ENCODE results near the gene WDR64.

WDR64 gene

DNA sequence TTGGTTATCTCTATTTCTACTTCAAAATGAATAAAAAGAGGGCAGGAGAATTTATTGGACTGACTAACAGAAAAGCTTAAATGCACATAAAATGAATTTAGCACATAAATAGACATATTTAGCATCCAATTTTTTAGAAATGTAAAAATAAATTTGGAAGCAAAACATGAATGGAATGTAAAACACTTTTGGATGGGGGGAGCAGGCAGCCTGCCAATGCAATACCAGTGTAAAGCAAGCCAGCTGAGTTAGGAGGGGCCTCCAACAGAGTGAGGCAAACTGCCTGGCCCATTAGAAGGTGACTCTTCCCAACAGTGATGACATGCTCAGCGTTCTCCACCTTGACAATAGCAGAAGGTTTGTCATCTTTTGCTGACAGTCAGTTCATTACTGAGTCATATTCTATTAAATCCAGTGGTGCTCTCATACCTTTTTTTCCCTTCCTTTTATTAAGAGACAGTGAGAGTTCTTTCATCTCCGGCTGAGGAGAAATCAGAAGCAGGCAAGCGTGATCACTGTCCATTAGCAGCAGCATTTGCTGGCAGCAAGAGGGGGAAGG lies 176.5 kb downstream of the WDR64 start:
- DNase-seq (ENCODE audit: low spot score): no peak
- TF ChIP-seq CTCF (IDR thresholded peaks at IDR 0.05; ENCODE audit: borderline replicate concordance, control extremely low read depth, extremely low read depth, insufficient read depth, missing control alignments): no peak
- in situ Hi-C loops (cut with MboI; ENCODE audit: low sequenced_read_pairs, unreplicated experiment): no loop called here

GRCh38 chr1:241829468-241829867 lies 177.4 kb downstream of the WDR64 start:
- in situ Hi-C loops (cut with MboI; ENCODE audit: low sequenced_read_pairs, unreplicated experiment): no loop called here
- no peak for TF ChIP-seq CTCF (IDR thresholded peaks at IDR 0.05; ENCODE audit: borderline replicate concordance, control extremely low read depth, extremely low read depth, insufficient read depth, missing control alignments)
- DNase-seq (ENCODE audit: low spot score): no peak

DNA sequence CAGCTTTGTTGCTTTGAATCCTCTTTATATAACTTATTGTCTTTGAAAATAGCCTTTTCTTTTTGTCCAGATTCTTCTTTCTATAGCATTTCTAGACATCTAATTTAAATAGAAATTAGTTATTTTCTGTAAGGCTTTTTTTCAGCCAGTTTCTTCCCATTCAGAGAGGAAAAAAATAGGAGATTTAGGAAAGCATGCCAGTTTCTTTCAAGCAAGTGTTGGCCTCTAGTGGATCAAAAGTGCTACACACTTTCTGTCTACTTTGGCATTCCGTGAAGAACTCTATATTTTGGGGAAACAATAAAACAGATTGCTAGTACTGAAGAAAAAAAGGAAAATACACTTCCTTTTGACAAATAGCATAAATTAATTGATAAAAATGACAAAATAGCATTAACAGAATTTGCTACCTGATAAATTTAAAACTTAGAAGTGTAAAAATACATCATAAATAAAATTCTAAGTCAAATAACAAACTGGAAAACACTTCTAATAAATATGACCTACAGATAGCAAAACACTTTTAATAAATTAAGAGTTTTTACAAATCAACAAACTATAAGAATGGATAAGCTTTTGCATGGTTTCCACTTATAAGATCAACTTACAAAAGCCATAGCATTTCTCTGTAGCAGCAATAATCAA lies 182.8 kb downstream of the WDR64 start:
- peak; percentile 38 for TF ChIP-seq CTCF (IDR thresholded peaks at IDR 0.05; ENCODE audit: borderline replicate concordance, control extremely low read depth, extremely low read depth, insufficient read depth, missing control alignments)
- no peak for DNase-seq (ENCODE audit: low spot score)
- in situ Hi-C loops (cut with MboI; ENCODE audit: low sequenced_read_pairs, unreplicated experiment): loop anchor here (10.0 kb wide), 2 partner anchors 210 to 310 kb away; no protein-coding TSS in a partner anchor

DNA sequence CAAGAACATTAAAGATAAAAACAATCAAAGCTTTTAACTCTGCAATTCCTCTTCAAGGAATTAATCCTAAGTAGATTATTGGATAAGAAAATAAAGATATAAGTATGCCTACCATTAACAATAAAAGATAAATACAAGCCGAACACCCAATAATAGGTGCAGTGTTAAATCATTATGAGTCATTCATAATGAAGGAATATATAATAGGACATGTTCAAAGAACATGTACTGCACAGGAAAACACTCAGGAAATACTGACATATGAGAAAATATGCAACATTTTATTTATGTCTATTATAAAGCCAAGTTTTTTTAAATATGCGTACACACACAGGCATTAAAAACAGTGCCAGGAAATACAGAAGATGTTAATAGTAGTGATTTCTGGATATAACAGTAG lies 184.9 kb downstream of the WDR64 start:
- DNase-seq (ENCODE audit: low spot score): no peak
- in situ Hi-C loops (cut with MboI; ENCODE audit: low sequenced_read_pairs, unreplicated experiment): loop anchor here (10.0 kb wide), 2 partner anchors 212 to 312 kb away; no protein-coding TSS in a partner anchor
- TF ChIP-seq CTCF (IDR thresholded peaks at IDR 0.05; ENCODE audit: borderline replicate concordance, control extremely low read depth, extremely low read depth, insufficient read depth, missing control alignments): no peak

DNA sequence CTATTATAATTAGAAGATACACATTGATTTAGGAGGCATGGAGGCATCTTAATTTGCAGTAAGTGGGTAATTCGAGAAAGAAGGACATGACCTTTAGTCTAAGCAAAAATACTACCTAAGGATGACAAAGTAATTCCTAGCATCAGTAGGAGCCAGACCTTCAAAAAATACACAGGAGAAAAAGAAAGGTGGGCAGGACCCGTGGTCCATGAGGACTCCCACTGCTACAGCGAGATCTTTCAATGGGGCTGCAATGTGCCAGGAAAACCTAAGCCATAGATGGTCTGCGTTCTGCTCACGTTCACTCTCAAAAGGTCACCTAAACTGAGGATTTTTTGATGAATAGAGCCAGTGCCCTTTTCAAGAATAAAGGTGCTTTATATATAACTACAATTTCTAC lies 185.3 kb downstream of the WDR64 start:
- no peak for DNase-seq (ENCODE audit: low spot score)
- in situ Hi-C loops (cut with MboI; ENCODE audit: low sequenced_read_pairs, unreplicated experiment): loop anchor here (10.0 kb wide), 2 partner anchors 213 to 313 kb away; no protein-coding TSS in a partner anchor
- TF ChIP-seq CTCF (IDR thresholded peaks at IDR 0.05; ENCODE audit: borderline replicate concordance, control extremely low read depth, extremely low read depth, insufficient read depth, missing control alignments): no peak

GRCh38 chr1:241837901-241838300 lies 185.8 kb downstream of the WDR64 start:
- no peak for TF ChIP-seq CTCF (IDR thresholded peaks at IDR 0.05; ENCODE audit: borderline replicate concordance, control extremely low read depth, extremely low read depth, insufficient read depth, missing control alignments)
- in situ Hi-C loops (cut with MboI; ENCODE audit: low sequenced_read_pairs, unreplicated experiment): loop anchor here (10.0 kb wide), 2 partner anchors 213 to 313 kb away; no protein-coding TSS in a partner anchor
- no peak for DNase-seq (ENCODE audit: low spot score)

Data from GM13976 (cell line).